Endothelial cell of umbilical vein (primary cell): ENCODE results near the gene CLTCL1.

ENCODE experiments used
- EZH2 ChIP-seq: IDR thresholded peaks from 2 replicates; pipeline ENCODE4 v1.6.1; 2012; ENCODE audit warnings: borderline replicate concordance, low read depth, mild to moderate bottlenecking, moderate library complexity, low read length, inconsistent platforms; ENCODE audit not compliant: severe bottlenecking
- GATA2 ChIP-seq: IDR thresholded peaks from 2 replicates; pipeline ENCODE4 v1.7.0; 2011; ENCODE audit warnings: low read depth, mild to moderate bottlenecking, moderate library complexity, mixed read lengths, low read length; ENCODE audit not compliant: insufficient read length, insufficient read depth
- POLR2A ChIP-seq: IDR thresholded peaks from 2 replicates; pipeline ENCODE4 v1.6.1; 2012; ENCODE audit warnings: low read depth, mild to moderate bottlenecking, control low read depth, low read length

GRCh38 chr22:19164425-19164824 lies 127.1 kb downstream of the CLTCL1 start:
- TF ChIP-seq POLR2A (no peak), GATA2 (no peak), EZH2 (no peak)
